ENCODE results near the gene DTX3L. TPM values are rescaled to one million over a fixed set of nuclear protein-coding genes. Genes with fewer than 3 reads are reported as not detected.

DTX3L gene
- total and polyA plus RNA-seq, 2 of the 13 experiments (the other 11 are each of a cell fraction or from before 2014, with no cell fraction given), result 2.5 to 10.9 TPM

DNA sequence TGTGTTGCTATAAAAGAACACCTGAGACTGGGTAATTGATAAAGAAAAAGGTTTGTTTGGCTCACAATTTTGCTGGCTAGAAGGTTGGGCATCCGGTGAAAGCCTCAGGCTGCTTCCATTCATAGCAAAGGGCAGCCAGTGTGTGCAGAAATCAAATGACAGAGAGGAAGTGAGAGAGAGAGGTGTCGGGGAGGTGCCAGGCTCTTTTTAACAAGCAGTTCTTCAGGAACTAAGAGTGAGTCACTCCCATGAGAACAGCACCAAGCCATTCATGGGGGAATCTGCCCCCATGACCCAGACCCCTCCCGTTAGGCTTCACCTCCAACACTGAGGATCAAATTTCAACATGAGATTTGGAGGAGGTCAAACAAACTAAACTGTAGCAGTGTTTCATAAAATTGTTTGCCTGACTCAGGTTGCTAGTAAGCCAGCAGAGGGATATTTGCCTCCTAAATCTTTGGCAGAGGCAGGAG lies 8.8 kb downstream of the DTX3L start (continued):
- TF ChIP-seq, protein P1, sequence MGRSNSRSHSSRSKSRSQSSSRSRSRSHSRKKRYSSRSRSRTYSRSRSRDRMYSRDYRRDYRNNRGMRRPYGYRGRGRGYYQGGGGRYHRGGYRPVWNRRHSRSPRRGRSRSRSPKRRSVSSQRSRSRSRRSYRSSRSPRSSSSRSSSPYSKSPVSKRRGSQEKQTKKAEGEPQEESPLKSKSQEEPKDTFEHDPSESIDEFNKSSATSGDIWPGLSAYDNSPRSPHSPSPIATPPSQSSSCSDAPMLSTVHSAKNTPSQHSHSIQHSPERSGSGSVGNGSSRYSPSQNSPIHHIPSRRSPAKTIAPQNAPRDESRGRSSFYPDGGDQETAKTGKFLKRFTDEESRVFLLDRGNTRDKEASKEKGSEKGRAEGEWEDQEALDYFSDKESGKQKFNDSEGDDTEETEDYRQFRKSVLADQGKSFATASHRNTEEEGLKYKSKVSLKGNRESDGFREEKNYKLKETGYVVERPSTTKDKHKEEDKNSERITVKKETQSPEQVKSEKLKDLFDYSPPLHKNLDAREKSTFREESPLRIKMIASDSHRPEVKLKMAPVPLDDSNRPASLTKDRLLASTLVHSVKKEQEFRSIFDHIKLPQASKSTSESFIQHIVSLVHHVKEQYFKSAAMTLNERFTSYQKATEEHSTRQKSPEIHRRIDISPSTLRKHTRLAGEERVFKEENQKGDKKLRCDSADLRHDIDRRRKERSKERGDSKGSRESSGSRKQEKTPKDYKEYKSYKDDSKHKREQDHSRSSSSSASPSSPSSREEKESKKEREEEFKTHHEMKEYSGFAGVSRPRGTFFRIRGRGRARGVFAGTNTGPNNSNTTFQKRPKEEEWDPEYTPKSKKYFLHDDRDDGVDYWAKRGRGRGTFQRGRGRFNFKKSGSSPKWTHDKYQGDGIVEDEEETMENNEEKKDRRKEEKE (IDR thresholded peaks at IDR 0.05), result no peak
- TF ChIP-seq RORA (CRISPR knock-in tag; IDR thresholded peaks at IDR 0.05) (no peak), GATA4 (IDR thresholded peaks at IDR 0.05; ENCODE audit: borderline replicate concordance, low read depth) (no peak), ZNF33A (CRISPR knock-in tag; IDR thresholded peaks at IDR 0.05; ENCODE audit: borderline replicate concordance) (no peak), TP53 (CRISPR knock-in tag; conservative IDR thresholded peaks at IDR 0.05) (0 out of 2 replicates have a peak, but pooled peaks have one; percentile 43), IKZF1 (IDR thresholded peaks at IDR 0.05) (no peak), RFX5 (IDR thresholded peaks at IDR 0.05; ENCODE audit: low read depth, low read length) (no peak), SAP130 (CRISPR knock-in tag; IDR thresholded peaks at IDR 0.05; ENCODE audit: low read depth) (peak; percentile 79), ZNF260 (CRISPR knock-in tag; IDR thresholded peaks at IDR 0.05; ENCODE audit: borderline replicate concordance, low read depth) (no peak), ZNF557 (CRISPR knock-in tag; IDR thresholded peaks at IDR 0.05) (no peak), ZNF160 (CRISPR knock-in tag; IDR thresholded peaks at IDR 0.05) (no peak), ISL2 (CRISPR knock-in tag; IDR thresholded peaks at IDR 0.05) (0 out of 2 replicates have a peak, but pooled peaks have one; percentile 26), ZSCAN12 (CRISPR knock-in tag; IDR thresholded peaks at IDR 0.05) (no peak), TBP (CRISPR knock-in tag; IDR thresholded peaks at IDR 0.05) (no peak), ZNF709 (CRISPR knock-in tag; IDR thresholded peaks at IDR 0.05) (0 out of 2 replicates have a peak, but pooled peaks have one; percentile 8), RFXANK (CRISPR knock-in tag; IDR thresholded peaks at IDR 0.05) (no peak), HNRNPUL1 (IDR thresholded peaks at IDR 0.05; ENCODE audit: low read depth, low read length) (no peak), TARDBP (CRISPR knock-in tag; IDR thresholded peaks at IDR 0.05) (peak; percentile 32; the same call in 1 of the 2 replicates), REXO4 (CRISPR knock-in tag; IDR thresholded peaks at IDR 0.05; ENCODE audit: borderline replicate concordance) (no peak), CEBPB (IDR thresholded peaks at IDR 0.05; ENCODE audit: borderline replicate concordance, low read depth, low read length) (no peak), SNAPC2 (CRISPR knock-in tag; IDR thresholded peaks at IDR 0.05) (no peak), ZNF331 (CRISPR knock-in tag; IDR thresholded peaks at IDR 0.05) (peak; percentile 47; the same call in 1 of the 2 replicates)
- TF ChIP-seq, protein P2, sequence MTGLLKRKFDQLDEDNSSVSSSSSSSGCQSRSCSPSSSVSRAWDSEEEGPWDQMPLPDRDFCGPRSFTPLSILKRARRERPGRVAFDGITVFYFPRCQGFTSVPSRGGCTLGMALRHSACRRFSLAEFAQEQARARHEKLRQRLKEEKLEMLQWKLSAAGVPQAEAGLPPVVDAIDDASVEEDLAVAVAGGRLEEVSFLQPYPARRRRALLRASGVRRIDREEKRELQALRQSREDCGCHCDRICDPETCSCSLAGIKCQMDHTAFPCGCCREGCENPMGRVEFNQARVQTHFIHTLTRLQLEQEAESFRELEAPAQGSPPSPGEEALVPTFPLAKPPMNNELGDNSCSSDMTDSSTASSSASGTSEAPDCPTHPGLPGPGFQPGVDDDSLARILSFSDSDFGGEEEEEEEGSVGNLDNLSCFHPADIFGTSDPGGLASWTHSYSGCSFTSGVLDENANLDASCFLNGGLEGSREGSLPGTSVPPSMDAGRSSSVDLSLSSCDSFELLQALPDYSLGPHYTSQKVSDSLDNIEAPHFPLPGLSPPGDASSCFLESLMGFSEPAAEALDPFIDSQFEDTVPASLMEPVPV (CRISPR knock-in tag; IDR thresholded peaks at IDR 0.05), result no peak
- TF ChIP-seq, protein P3, sequence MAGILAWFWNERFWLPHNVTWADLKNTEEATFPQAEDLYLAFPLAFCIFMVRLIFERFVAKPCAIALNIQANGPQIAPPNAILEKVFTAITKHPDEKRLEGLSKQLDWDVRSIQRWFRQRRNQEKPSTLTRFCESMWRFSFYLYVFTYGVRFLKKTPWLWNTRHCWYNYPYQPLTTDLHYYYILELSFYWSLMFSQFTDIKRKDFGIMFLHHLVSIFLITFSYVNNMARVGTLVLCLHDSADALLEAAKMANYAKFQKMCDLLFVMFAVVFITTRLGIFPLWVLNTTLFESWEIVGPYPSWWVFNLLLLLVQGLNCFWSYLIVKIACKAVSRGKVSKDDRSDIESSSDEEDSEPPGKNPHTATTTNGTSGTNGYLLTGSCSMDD (CRISPR knock-in tag; IDR thresholded peaks at IDR 0.05), result no peak
- TF ChIP-seq, protein P4, sequence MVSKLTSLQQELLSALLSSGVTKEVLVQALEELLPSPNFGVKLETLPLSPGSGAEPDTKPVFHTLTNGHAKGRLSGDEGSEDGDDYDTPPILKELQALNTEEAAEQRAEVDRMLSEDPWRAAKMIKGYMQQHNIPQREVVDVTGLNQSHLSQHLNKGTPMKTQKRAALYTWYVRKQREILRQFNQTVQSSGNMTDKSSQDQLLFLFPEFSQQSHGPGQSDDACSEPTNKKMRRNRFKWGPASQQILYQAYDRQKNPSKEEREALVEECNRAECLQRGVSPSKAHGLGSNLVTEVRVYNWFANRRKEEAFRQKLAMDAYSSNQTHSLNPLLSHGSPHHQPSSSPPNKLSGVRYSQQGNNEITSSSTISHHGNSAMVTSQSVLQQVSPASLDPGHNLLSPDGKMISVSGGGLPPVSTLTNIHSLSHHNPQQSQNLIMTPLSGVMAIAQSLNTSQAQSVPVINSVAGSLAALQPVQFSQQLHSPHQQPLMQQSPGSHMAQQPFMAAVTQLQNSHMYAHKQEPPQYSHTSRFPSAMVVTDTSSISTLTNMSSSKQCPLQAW (CRISPR knock-in tag; IDR thresholded peaks at IDR 0.05), result no peak
- TF ChIP-seq, protein P5, sequence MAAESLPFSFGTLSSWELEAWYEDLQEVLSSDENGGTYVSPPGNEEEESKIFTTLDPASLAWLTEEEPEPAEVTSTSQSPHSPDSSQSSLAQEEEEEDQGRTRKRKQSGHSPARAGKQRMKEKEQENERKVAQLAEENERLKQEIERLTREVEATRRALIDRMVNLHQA (CRISPR knock-in tag; IDR thresholded peaks at IDR 0.05), result no peak

Measured in HepG2 (cell line).